NB4 (cell line): ENCODE data around the gene SEBOX.

Experiments used
- DNase-seq: peaks from one replicate; pipeline ENCODE4 v3.0.0; 2010; ENCODE audit warnings: low read depth
- H3K4me3 ChIP-seq: one replicate; pipeline ENCODE4 v1.5.1; 2011; ENCODE audit warnings: mild to moderate bottlenecking, low read depth, low read length, moderate library complexity
- MYC ChIP-seq: IDR thresholded peaks from 2 replicates; pipeline ENCODE4 v1.6.1; 2011; ENCODE audit warnings: low read depth, low read length
- POLR2A ChIP-seq: IDR thresholded peaks from 2 replicates; pipeline ENCODE4 v1.6.1; 2011; ENCODE audit warnings: mild to moderate bottlenecking; ENCODE audit not compliant: insufficient read length; ENCODE audit errors: extremely low read depth
- TF ChIP-seq, protein P1 (sequence below): IDR thresholded peaks from 2 replicates; pipeline ENCODE4 v1.6.1; 2011; ENCODE audit warnings: low read depth, low read length
- TF ChIP-seq, protein P2 (sequence below): IDR thresholded peaks from one replicate; pipeline ENCODE4 v1.5.1; 2012; ENCODE audit warnings: low read depth, low read length

Gene SEBOX

DNA sequence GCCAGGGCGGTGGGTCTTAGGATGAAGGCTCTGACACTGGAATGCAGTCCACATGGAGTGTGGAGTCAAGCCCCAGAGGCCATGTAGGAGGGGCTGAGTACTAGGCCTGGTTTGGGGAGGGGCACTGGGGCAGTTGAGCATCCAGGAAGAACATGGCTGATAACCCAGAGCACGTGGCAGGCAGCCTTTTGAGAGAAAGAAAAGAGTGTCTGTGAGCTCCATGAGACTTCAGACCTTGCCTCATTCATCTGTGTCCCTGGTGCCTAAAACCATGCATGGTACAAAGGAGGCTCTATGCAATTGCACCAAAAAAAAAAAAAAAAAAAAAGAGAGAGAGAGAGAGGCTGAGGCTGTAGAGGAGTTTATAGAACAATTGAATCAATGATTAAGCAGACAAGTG is 26.4 kb upstream of the SEBOX start:
- no peak overlapping the region for H3K4me3 ChIP-seq
- TF ChIP-seq MYC, result no peak
- no peak for DNase-seq

DNA sequence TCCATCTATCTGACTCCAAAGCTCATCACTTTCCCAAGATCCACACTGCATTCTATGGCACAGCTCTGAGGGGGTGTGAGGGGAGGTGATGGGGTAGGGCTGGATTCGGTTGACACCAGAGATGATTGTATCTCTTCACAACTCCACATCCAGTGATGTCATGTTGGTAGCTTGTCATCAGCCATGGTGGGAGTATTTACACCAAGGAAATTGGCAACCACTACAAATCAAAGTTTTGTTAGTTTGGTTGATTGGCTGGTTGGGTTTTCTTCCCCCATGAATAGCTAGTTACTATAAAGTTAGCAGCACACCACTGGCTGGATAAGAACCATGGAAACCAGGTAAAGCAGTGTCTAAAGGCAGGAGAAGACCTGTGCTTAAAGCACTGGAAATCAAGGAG is 26.0 kb upstream of the SEBOX start:
- H3K4me3 ChIP-seq, result no peak overlapping the region

DNA sequence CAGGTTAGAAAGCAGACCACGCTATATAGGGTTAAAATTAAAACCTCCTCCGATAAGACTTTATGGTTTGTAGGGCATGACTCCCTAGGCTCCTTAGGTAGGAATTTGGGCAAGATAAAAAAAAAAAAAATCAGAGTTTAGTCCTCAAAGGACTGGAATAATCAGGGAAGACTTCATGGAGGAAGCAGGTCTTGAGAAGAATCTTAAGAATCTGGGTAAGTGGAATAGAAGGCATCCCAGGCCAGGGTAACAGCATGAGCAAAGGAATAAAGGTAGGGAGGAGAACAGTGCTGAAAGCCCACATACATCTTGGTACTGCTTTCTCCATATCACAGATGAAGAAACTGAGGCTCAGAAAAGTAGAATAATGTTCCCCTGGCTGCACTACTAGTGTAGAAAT is 25.6 kb upstream of the SEBOX start:
- no peak for DNase-seq
- TF ChIP-seq, protein P1, sequence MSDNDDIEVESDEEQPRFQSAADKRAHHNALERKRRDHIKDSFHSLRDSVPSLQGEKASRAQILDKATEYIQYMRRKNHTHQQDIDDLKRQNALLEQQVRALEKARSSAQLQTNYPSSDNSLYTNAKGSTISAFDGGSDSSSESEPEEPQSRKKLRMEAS, result no peak
- TF ChIP-seq, protein P2, sequence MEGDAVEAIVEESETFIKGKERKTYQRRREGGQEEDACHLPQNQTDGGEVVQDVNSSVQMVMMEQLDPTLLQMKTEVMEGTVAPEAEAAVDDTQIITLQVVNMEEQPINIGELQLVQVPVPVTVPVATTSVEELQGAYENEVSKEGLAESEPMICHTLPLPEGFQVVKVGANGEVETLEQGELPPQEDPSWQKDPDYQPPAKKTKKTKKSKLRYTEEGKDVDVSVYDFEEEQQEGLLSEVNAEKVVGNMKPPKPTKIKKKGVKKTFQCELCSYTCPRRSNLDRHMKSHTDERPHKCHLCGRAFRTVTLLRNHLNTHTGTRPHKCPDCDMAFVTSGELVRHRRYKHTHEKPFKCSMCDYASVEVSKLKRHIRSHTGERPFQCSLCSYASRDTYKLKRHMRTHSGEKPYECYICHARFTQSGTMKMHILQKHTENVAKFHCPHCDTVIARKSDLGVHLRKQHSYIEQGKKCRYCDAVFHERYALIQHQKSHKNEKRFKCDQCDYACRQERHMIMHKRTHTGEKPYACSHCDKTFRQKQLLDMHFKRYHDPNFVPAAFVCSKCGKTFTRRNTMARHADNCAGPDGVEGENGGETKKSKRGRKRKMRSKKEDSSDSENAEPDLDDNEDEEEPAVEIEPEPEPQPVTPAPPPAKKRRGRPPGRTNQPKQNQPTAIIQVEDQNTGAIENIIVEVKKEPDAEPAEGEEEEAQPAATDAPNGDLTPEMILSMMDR, result no peak
- TF ChIP-seq MYC, result no peak
- no peak for TF ChIP-seq POLR2A
- no peak overlapping the region for H3K4me3 ChIP-seq

More for the DNA sequence above, 26.0 kb upstream of the SEBOX start:
- DNase-seq, result no peak
- TF ChIP-seq, protein P1, result no peak
- TF ChIP-seq MYC (no peak), POLR2A (no peak)
- TF ChIP-seq, protein P2, result no peak

DNA sequence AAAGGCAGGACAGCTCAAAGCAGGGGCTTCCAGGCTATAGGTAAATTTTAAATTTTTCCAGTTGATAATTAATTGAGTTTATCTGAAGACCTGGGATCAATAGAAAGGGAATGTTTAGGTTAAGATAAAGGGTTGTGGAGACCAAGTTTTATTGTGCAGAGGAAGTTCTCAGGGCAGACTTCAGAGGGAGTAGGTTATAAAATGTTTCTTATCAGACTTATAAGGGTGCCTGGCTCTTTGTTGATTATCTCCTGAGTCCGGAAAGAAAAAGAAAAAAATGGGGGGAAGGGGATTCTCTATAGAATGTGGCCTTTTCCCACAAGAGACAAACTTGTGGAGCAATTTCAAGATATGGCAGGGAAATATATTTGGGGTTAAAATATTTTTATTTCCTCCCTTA is 25.1 kb upstream of the SEBOX start:
- TF ChIP-seq POLR2A (no peak), MYC (no peak)
- TF ChIP-seq, protein P2, result no peak
- TF ChIP-seq, protein P1, result no peak
- no peak for DNase-seq
- no peak overlapping the region for H3K4me3 ChIP-seq

DNA sequence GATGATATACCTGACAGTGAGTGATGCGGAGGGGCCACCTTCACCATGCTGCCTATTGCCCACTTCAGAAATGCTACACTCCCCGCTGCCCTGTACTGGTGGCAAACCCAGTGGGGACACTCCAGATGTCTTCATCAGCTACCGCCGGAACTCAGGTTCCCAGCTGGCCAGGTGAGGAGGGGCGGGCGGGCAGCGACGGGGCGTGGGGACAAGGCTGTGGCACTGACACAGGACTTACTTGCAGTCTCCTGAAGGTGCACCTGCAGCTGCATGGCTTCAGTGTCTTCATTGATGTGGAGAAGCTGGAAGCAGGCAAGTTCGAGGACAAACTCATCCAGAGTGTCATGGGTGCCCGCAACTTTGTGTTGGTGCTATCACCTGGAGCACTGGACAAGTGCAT is 23.1 kb upstream of the SEBOX start:
- DNase-seq, result no peak
- TF ChIP-seq, protein P2, result no peak
- no peak for TF ChIP-seq MYC
- no peak for TF ChIP-seq POLR2A
- TF ChIP-seq, protein P1, result no peak
- H3K4me3 ChIP-seq, result no peak overlapping the region

DNA sequence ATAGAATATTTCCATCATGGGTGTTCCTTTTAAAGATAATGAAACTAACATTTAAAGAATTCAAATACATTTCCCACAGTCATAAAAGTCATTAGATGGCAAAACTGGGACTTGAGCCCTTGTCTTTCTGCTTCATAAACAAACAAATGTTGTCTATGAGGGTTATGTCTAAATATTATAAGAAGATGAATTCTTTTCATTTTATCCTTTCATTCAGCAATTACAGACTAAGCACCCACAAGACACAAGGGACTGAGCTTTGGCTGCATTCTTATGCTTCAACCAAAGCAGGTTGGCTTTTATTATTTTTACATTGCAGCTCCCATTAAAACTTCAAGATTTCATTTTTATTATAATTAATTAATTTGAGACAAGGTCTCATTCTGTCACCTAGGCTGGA is 21.4 kb upstream of the SEBOX start:
- TF ChIP-seq, protein P1, result no peak
- TF ChIP-seq POLR2A (no peak), MYC (no peak)
- TF ChIP-seq, protein P2, result no peak
- no peak overlapping the region for H3K4me3 ChIP-seq
- no peak for DNase-seq
